ENCODE data around the gene BHLHE40. TPM values are rescaled to one million over a fixed set of nuclear protein-coding genes. Genes with fewer than 3 reads are reported as not detected.

Gene BHLHE40
- total and polyA plus RNA-seq, 10 of the 15 experiments (the other 5 are each of a cell fraction or from before 2014, with no cell fraction given): 25.2 to 106 (median 51.4) TPM

DNA sequence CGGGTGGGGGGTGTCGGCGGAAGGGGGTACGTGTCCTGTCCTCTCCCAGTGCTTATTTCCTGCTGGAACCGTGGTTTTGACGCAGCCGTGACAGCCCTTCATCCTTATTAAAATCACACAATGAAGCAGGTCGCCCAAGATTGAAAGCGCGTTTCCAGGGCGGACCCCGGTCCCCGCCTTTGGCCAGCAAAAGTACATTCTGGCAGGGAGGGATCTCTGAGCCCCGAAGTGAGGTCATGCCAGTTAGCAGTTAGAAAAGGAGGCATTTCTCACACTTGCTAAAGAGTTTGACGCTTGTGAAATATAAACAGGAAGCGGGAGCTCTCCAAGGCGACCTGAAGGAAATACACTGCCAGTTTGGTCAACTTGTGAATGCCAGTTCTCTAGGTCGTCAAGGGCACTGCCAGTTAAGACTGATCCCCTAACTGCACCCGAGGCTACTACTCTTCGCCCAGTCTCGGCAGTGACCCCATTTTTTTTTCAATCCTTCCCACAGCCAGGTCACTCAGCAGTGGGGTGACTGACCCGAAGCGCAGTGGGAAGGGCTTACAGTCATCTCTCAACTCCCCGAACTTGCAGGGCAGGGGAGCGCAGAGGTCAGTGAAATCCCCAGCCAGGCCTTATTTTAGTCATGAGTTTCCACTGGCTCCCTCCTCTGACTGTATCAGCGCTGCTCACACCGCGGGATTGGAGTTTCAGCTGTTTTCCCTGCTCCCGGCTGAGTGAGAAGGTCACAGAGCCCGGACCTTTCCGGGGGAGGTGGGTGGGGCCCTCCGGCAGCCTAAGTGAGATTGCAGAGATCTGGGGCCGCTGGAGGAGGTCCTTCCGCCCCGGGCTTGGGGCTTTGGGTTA lies 2.0 kb upstream of the BHLHE40 start (continued):
- peak; percentile 4 for TF ChIP-seq CUX1 (IDR thresholded peaks at IDR 0.05; ENCODE audit: insufficient replicate concordance, low read depth, low read length)
- TF ChIP-seq YBX1 (IDR thresholded peaks at IDR 0.05): no peak
- peak in 1 of 2 experiments; percentile 67; a peak in 1 of 4 replicates for TF ChIP-seq SRF (IDR thresholded peaks at IDR 0.05; ENCODE audit: low read depth in 2 of 2, low read length in 2 of 2)
- peak; percentile 94 for TF ChIP-seq PAX5 (IDR thresholded peaks at IDR 0.05; ENCODE audit: borderline replicate concordance, low read depth, low read length)
- no peak for TF ChIP-seq ZBTB33 (IDR thresholded peaks at IDR 0.05)
- peak; percentile 95 for TF ChIP-seq ATF7 (IDR thresholded peaks at IDR 0.05; ENCODE audit: low read depth)
- TF ChIP-seq BCL3 (IDR thresholded peaks at IDR 0.05; ENCODE audit: borderline replicate concordance, insufficient read depth, low read depth, low read length, poor library complexity, severe bottlenecking): peak; percentile 95
- TF ChIP-seq, protein P1, sequence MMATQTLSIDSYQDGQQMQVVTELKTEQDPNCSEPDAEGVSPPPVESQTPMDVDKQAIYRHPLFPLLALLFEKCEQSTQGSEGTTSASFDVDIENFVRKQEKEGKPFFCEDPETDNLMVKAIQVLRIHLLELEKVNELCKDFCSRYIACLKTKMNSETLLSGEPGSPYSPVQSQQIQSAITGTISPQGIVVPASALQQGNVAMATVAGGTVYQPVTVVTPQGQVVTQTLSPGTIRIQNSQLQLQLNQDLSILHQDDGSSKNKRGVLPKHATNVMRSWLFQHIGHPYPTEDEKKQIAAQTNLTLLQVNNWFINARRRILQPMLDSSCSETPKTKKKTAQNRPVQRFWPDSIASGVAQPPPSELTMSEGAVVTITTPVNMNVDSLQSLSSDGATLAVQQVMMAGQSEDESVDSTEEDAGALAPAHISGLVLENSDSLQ (IDR thresholded peaks at IDR 0.05): peak; percentile 81; the same call in 1 of the 2 replicates
- no peak for TF ChIP-seq NFXL1 (IDR thresholded peaks at IDR 0.05; ENCODE audit: borderline replicate concordance)
- no peak for TF ChIP-seq PML (IDR thresholded peaks at IDR 0.05; ENCODE audit: low read length)
- no peak for TF ChIP-seq ZNF274 (IDR thresholded peaks at IDR 0.05; ENCODE audit: insufficient read depth, insufficient read length)
- TF ChIP-seq MTA3 (IDR thresholded peaks at IDR 0.05; ENCODE audit: borderline replicate concordance, low read length): no peak
- TF ChIP-seq CREM (IDR thresholded peaks at IDR 0.05; ENCODE audit: low read depth): peak; percentile 86
- TF ChIP-seq USF2 (IDR thresholded peaks at IDR 0.05; ENCODE audit: borderline replicate concordance, low read depth, low read length): no peak
- TF ChIP-seq GABPA (IDR thresholded peaks at IDR 0.05; ENCODE audit: low read depth): no peak

Data from GM12878 (cell line).